ENCODE data around the gene ADI1.
"Not testable (repeated sequence)": the region's sequence is repeated elsewhere in the genome, so short reads cannot be mapped to it uniquely, and the experiment has no call there.

The ADI1 gene

GRCh38 chr2:3526871-3527270, 7.5 kb upstream of the ADI1 start:
- FAIRE-seq = no peak
- TF ChIP-seq TAF1 (IDR thresholded peaks at IDR 0.05; ENCODE audit: borderline replicate concordance, low read depth, low read length) = no peak
- no peak for DNase-seq (ENCODE audit: insufficient read length)

GRCh38 chr2:3523551-3524041, 4.3 kb upstream of the ADI1 start:
- TF ChIP-seq TAF1 (IDR thresholded peaks at IDR 0.05; ENCODE audit: borderline replicate concordance, low read depth, low read length) (no peak), POLR2A (IDR thresholded peaks at IDR 0.05; ENCODE audit: low read depth, low read length) (no peak), POLR2AphosphoS5 (IDR thresholded peaks at IDR 0.05; ENCODE audit: low read depth, low read length) (no peak)
- FAIRE-seq = no peak
- no peak for DNase-seq (ENCODE audit: insufficient read length)

GRCh38 chr2:3522961-3523421, 3.7 kb upstream of the ADI1 start:
- FAIRE-seq = no peak
- no peak for DNase-seq (ENCODE audit: insufficient read length)
- no peak for TF ChIP-seq TAF1 (IDR thresholded peaks at IDR 0.05; ENCODE audit: borderline replicate concordance, low read depth, low read length)
- TF ChIP-seq POLR2A (IDR thresholded peaks at IDR 0.05; ENCODE audit: low read depth, low read length) = no peak
- TF ChIP-seq POLR2AphosphoS5 (IDR thresholded peaks at IDR 0.05; ENCODE audit: low read depth, low read length) = no peak

GRCh38 chr2:3520591-3520990, 1.3 kb upstream of the ADI1 start:
- FAIRE-seq (no peak), DNase-seq (ENCODE audit: insufficient read length) (no peak)
- TF ChIP-seq POLR2AphosphoS5 (IDR thresholded peaks at IDR 0.05; ENCODE audit: low read depth, low read length) = no peak
- TF ChIP-seq TAF1 (IDR thresholded peaks at IDR 0.05; ENCODE audit: borderline replicate concordance, low read depth, low read length) = no peak
- no peak for TF ChIP-seq POLR2A (IDR thresholded peaks at IDR 0.05; ENCODE audit: low read depth, low read length)

- peak; percentile 95 for FAIRE-seq
- TF ChIP-seq POLR2AphosphoS5 (IDR thresholded peaks at IDR 0.05; ENCODE audit: low read depth, low read length) (peak; percentile 92), POLR2A (IDR thresholded peaks at IDR 0.05; ENCODE audit: low read depth, low read length) (peak; percentile 84), TAF1 (IDR thresholded peaks at IDR 0.05; ENCODE audit: borderline replicate concordance, low read depth, low read length) (peak; percentile 19; the same call in 1 of the 2 replicates)
Measured at GRCh38 chr2:3518496-3519254, 656 bp downstream of the ADI1 start.

GRCh38 chr2:3517948-3518495, 1.3 kb downstream of the ADI1 start:
- TF ChIP-seq POLR2A (IDR thresholded peaks at IDR 0.05; ENCODE audit: low read depth, low read length) (no peak), POLR2AphosphoS5 (IDR thresholded peaks at IDR 0.05; ENCODE audit: low read depth, low read length) (no peak), TAF1 (IDR thresholded peaks at IDR 0.05; ENCODE audit: borderline replicate concordance, low read depth, low read length) (no peak)
- FAIRE-seq (no peak), DNase-seq (ENCODE audit: insufficient read length) (no peak)

More at GRCh38 chr2:3518496-3519254, 656 bp downstream of the ADI1 start:
- peak; percentile 98 for DNase-seq (ENCODE audit: insufficient read length)

- FAIRE-seq = no peak
- no peak for DNase-seq (ENCODE audit: insufficient read length)
- TF ChIP-seq POLR2AphosphoS5 (IDR thresholded peaks at IDR 0.05; ENCODE audit: low read depth, low read length) = no peak
- no peak for TF ChIP-seq POLR2A (IDR thresholded peaks at IDR 0.05; ENCODE audit: low read depth, low read length)
- no peak for TF ChIP-seq TAF1 (IDR thresholded peaks at IDR 0.05; ENCODE audit: borderline replicate concordance, low read depth, low read length)
Measured at GRCh38 chr2:3516831-3517230, 2.5 kb downstream of the ADI1 start.

GRCh38 chr2:3515438-3515837, 3.9 kb downstream of the ADI1 start:
- DNase-seq (ENCODE audit: insufficient read length); FAIRE-seq: not testable (repeated sequence)

GRCh38 chr2:3513026-3513810, 6.1 kb downstream of the ADI1 start:
- TF ChIP-seq POLR2AphosphoS5 (IDR thresholded peaks at IDR 0.05; ENCODE audit: low read depth, low read length) (no peak), POLR2A (IDR thresholded peaks at IDR 0.05; ENCODE audit: low read depth, low read length) (no peak), TAF1 (IDR thresholded peaks at IDR 0.05; ENCODE audit: borderline replicate concordance, low read depth, low read length) (no peak)
- FAIRE-seq = no peak
- DNase-seq (ENCODE audit: insufficient read length) = no peak

- DNase-seq (ENCODE audit: insufficient read length) (no peak), FAIRE-seq (no peak)
- TF ChIP-seq TAF1 (IDR thresholded peaks at IDR 0.05; ENCODE audit: borderline replicate concordance, low read depth, low read length) = no peak
- TF ChIP-seq POLR2AphosphoS5 (IDR thresholded peaks at IDR 0.05; ENCODE audit: low read depth, low read length) = no peak
- TF ChIP-seq POLR2A (IDR thresholded peaks at IDR 0.05; ENCODE audit: low read depth, low read length) = no peak
Measured at GRCh38 chr2:3512086-3512485, 7.2 kb downstream of the ADI1 start.

GRCh38 chr2:3505771-3506170, 13.6 kb downstream of the ADI1 start:
- no peak for FAIRE-seq
- no peak for DNase-seq (ENCODE audit: insufficient read length)
- TF ChIP-seq POLR2A (IDR thresholded peaks at IDR 0.05; ENCODE audit: low read depth, low read length) (no peak), TAF1 (IDR thresholded peaks at IDR 0.05; ENCODE audit: borderline replicate concordance, low read depth, low read length) (no peak), POLR2AphosphoS5 (IDR thresholded peaks at IDR 0.05; ENCODE audit: low read depth, low read length) (no peak)

Measured in GM12892 (cell line).